ENCODE results near the gene NXN.
"Not testable (repeated sequence)": the region's sequence is repeated elsewhere in the genome, so short reads cannot be mapped to it uniquely, and the experiment has no call there.

The NXN gene

GRCh38 chr17:830950-831349 lies 148.6 kb downstream of the NXN start:
- DNase-seq (ENCODE audit: low read depth, low spot score), result no peak

GRCh38 chr17:830381-830780 lies 149.2 kb downstream of the NXN start:
- no peak for DNase-seq (ENCODE audit: low read depth, low spot score)

GRCh38 chr17:829614-830013 lies 150.0 kb downstream of the NXN start:
- not testable (repeated sequence) for DNase-seq (ENCODE audit: low read depth, low spot score)

GRCh38 chr17:828761-829160 lies 150.8 kb downstream of the NXN start:
- no peak for DNase-seq (ENCODE audit: low read depth, low spot score)

- DNase-seq (ENCODE audit: low read depth, low spot score), result no peak
Observed at GRCh38 chr17:826778-827177, 152.8 kb downstream of the NXN start.

GRCh38 chr17:825216-825615 lies 154.4 kb downstream of the NXN start:
- no peak for DNase-seq (ENCODE audit: low read depth, low spot score)

- DNase-seq (ENCODE audit: low read depth, low spot score), result no peak
Observed at GRCh38 chr17:824378-824777, 155.2 kb downstream of the NXN start.

GRCh38 chr17:823501-823902 lies 156.1 kb downstream of the NXN start:
- no peak for DNase-seq (ENCODE audit: low read depth, low spot score)

- DNase-seq (ENCODE audit: low read depth, low spot score), result no peak
Observed at GRCh38 chr17:819251-819650, 160.3 kb downstream of the NXN start.

GRCh38 chr17:814371-814770 lies 165.2 kb downstream of the NXN start:
- no peak for DNase-seq (ENCODE audit: low read depth, low spot score)

- DNase-seq (ENCODE audit: low read depth, low spot score), result no peak
Observed at GRCh38 chr17:812638-813204, 166.9 kb downstream of the NXN start.

- no peak for DNase-seq (ENCODE audit: low read depth, low spot score)
Observed at GRCh38 chr17:811051-811784, 168.4 kb downstream of the NXN start.

GRCh38 chr17:807523-808294 lies 171.9 kb downstream of the NXN start:
- no peak for DNase-seq (ENCODE audit: low read depth, low spot score)

GRCh38 chr17:806781-807522 lies 172.6 kb downstream of the NXN start:
- DNase-seq (ENCODE audit: low read depth, low spot score), result no peak

- DNase-seq (ENCODE audit: low read depth, low spot score), result no peak
Observed at GRCh38 chr17:806346-806745, 173.2 kb downstream of the NXN start.

GRCh38 chr17:805886-806285 lies 173.7 kb downstream of the NXN start:
- DNase-seq (ENCODE audit: low read depth, low spot score), result not testable (repeated sequence)

GRCh38 chr17:804541-805435 lies 174.8 kb downstream of the NXN start:
- DNase-seq (ENCODE audit: low read depth, low spot score), result no peak

GRCh38 chr17:802901-803881 lies 176.4 kb downstream of the NXN start:
- DNase-seq (ENCODE audit: low read depth, low spot score), result no peak

GRCh38 chr17:802481-802880 lies 177.1 kb downstream of the NXN start:
- DNase-seq (ENCODE audit: low read depth, low spot score), result no peak

GRCh38 chr17:801660-802059 lies 177.9 kb downstream of the NXN start:
- peak; percentile 52 for DNase-seq (ENCODE audit: low read depth, low spot score)
